Pancreas (tissue), 10 donors: ENCODE data around the gene CGB8. TPM values are rescaled to one million over a fixed set of nuclear protein-coding genes. Genes with fewer than 3 reads are reported as not detected.
A peak's percentile ranks its signal among the peaks of the same experiment; 100 is the strongest.
"Not testable (repeated sequence)": the region's sequence is repeated elsewhere in the genome, so short reads cannot be mapped to it uniquely, and the experiment has no call there.

Experiments
- ATAC-seq, 4 donors: fragments of 200-7000 bp; cut with Tn5 transposase; one replicate each; pipeline versions ENCODE4 v1.8.0 to v1.9.1; 2020; ENCODE audit warnings: mild to moderate bottlenecking in 4 of 4, moderate library complexity in 4 of 4
- DNase-seq, 6 donors: peaks; one replicate each; pipeline ENCODE4 v3.0.0-alpha.2; 2020
- FAIRE-seq: peaks from 2 replicates; lab custom pipeline; 2012; peaks lifted over from hg19 to GRCh38; lab: Jason Lieb, UNC
- H3K27ac ChIP-seq, 4 donors: fragments of 200-600 bp; sonication (generic); 1 replicate in 3 of 4; 2 replicates in 1 of 4; pipeline versions ENCODE4 v1.5.0 to v1.8.0; 2020
- H3K27me3 ChIP-seq, 4 donors: fragments of 200-600 bp; one replicate each; pipeline ENCODE4 v1.8.0; 2021
- H3K36me3 ChIP-seq, 3 donors: fragments of 200-600 bp; sonication (generic) in 1 of 3; one replicate each; pipeline versions ENCODE4 v1.5.0 to v1.8.0; 2020 to 2021
- H3K4me1 ChIP-seq, 3 donors: fragments of 200-600 bp; one replicate each; pipeline ENCODE4 v1.8.0; 2021
- H3K4me3 ChIP-seq, 4 donors: fragments of 200-600 bp; sonication (generic) in 2 of 4; one replicate each; pipeline versions ENCODE4 v1.5.0 to v1.8.0; 2020 to 2021
- H3K9me3 ChIP-seq, 4 donors: fragments of 200-600 bp; one replicate each; pipeline ENCODE4 v1.8.0; 2021
- WGBS, 2 donors: extraction: QIAGEN DNeasy Blood & Tissue Kit; methylation state at CpG; one replicate each; pipeline ENCODE4 v1.1.7; 2013; 5-methylcytosine and 5-hydroxymethylcytosine counted together
- intact Hi-C, 3 donors: fragments of 100-400 bp; cut with DNase I; formaldehyde crosslinking; loops; one replicate each; pipeline versions ENCODE4 v1.11.1 to v1.14.2; 2022
- polyA plus RNA-seq, 2 donors: library from polyadenylated mRNA; stranded (reverse); fragments of 200-250 nt; gene quantifications; one replicate each; pipeline ENCODE4 v1.2.3, GENCODE V29; 2013
- total RNA-seq, 6 donors: library from RNA; stranded (reverse); fragmentation: NEBNext Ultra II Directional in 4 of 6; extraction: Animal tissue kit (Norgen Biotek cat#: 25700) in 4 of 6; gene quantifications; one replicate each; pipeline versions ENCODE4 v1.2.1 to v1.2.4, GENCODE V29; 2021 to 2023
- TF ChIP-seq, protein P1 (sequence below), 4 donors: fragments of 200-600 bp; sonication (generic) in 3 of 4; IDR thresholded peaks; one replicate each; pipeline versions ENCODE4 v1.5.0 to v1.8.0; 2021; ENCODE audit warnings: antibody characterized with exemption in 4 of 4
- donor health status: healthy with polysubstance abuse.
- donor health status: DM: no; HTN: no; CAD: no; lungs with moderate emphysema.
- donor health status: DM: no; HTN: no; CAD: no.
- donor health status: control.
- donor health status: control.
- donor health status: Bipolar disorder and iron deficiency.
- donor health status: DM: yes; HTN: yes; CAD: no.
- donor health status: DM: no; HTN: no; CAD: no.
- donor health status: DM: no; HTN: no; CAD: no.
- donor health status: DM: yes; HTN: yes; CAD: no.

The CGB8 gene
- total and polyA plus RNA-seq, 8 donors: not detected

DNA sequence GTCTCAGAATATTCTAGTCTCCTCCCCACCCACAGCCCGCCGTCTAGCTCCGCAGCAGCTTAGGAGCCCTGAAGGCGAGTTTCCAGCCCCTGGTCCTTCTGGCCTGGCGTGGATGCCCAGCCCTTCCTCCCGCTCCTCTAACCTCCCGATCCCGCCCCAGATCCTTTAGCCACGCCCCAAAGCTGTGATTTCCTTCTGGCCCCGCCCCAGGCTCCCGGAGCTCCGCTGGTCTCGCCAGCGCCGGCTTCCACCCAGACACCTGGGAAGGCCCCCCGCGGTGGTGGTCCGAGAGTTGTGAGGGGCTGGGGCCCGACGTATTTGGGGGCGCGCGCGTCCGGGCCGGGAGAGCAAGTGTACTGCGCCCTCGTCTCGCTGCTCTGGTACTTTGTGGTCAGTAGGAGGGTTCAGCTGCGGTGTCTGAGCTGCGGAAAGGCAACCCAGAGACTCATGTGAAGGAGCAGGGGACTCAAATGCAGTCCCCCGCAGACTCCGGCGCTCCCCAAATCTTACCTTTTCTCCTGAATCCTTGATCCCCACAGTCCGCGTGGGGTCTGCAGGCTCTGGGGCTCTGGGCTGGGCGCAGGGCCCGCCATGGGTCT is 8.8 kb upstream of the CGB8 start, which contains the start of gene CGB7:
TSS of gene CGB7 (minus strand) at position 114 of the 599 bp plus-strand sequence. CDS start 2,374 bp downstream, outside the sequence.
- Histone ChIP-seq H3K27me3 (no peaks in the 10 kb centered on the region), H3K4me1 (peaks cover 0 to 5% (median 0%) of the 10 kb centered on the region in 3 donors), H3K27ac (no peak within 1 kb of the TSS), H3K4me3 (peak within 1 kb of the TSS in 3 of 4 donors; percentile 26 to 67 (median 47)), H3K36me3 (no peaks in the 10 kb centered on the region), H3K9me3 (no peaks in the 10 kb centered on the region)
- TF ChIP-seq, protein P1, sequence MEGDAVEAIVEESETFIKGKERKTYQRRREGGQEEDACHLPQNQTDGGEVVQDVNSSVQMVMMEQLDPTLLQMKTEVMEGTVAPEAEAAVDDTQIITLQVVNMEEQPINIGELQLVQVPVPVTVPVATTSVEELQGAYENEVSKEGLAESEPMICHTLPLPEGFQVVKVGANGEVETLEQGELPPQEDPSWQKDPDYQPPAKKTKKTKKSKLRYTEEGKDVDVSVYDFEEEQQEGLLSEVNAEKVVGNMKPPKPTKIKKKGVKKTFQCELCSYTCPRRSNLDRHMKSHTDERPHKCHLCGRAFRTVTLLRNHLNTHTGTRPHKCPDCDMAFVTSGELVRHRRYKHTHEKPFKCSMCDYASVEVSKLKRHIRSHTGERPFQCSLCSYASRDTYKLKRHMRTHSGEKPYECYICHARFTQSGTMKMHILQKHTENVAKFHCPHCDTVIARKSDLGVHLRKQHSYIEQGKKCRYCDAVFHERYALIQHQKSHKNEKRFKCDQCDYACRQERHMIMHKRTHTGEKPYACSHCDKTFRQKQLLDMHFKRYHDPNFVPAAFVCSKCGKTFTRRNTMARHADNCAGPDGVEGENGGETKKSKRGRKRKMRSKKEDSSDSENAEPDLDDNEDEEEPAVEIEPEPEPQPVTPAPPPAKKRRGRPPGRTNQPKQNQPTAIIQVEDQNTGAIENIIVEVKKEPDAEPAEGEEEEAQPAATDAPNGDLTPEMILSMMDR (IDR thresholded peaks at IDR 0.05): no peak
- ATAC-seq (peak; percentile 80 to 85 (median 85)), DNase-seq (peak; percentile 64 to 89 (median 82)), FAIRE-seq (no peak)
- 2 to 4% methylated on average over 32 to 38 of the region's 38 CpGs for WGBS, 2 donors
- intact Hi-C loops: no loop called here

DNA sequence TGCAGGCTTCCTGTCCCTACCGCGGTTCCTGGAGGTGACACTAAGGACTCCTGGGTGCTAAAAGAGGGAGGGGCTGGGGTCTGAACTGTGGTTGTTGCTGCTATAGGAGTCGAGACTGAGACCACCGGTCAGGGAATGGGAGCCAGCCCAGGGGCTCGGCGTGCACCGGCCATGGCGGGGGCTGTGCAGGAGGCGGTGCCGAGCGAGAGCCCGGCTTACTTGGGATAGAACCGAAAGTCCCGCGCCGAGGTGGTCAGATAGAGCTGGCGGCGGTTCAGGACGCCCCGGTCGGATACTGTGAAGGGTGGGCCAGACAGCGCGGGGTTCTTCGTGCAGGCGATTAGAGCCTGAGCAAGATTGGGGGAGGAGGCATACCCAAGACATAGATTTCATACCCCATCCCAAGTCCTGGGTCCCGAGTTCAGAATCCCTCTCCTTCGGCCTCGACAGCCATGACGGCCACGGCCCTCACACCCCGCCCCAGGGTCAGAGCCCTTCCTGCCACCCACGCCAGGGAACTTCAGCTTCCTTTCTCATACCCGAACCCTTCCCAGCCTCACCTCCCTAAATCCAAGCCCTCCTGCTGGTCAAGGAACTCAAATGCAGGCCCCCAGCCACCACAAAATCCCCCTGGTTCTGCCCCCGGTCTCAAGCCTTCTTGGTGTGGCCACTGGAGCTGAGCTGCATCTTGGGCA is 8.1 kb upstream of the CGB8 start:
- H3K36me3 ChIP-seq, H3K9me3 ChIP-seq, intact Hi-C loops, H3K27me3 ChIP-seq, H3K4me1 ChIP-seq, FAIRE-seq, H3K27ac ChIP-seq: not testable (repeated sequence)
- peak overlapping the region in 3 of 4 donors; percentile 26 to 67 (median 47) for H3K4me3 ChIP-seq
- ATAC-seq (peak; percentile 11 to 44 (median 28)), DNase-seq (peak in 1 of 6 donors; percentile 47)
- 6 to 8% methylated on average over 33 to 34 of the region's 34 CpGs for WGBS, 2 donors

DNA sequence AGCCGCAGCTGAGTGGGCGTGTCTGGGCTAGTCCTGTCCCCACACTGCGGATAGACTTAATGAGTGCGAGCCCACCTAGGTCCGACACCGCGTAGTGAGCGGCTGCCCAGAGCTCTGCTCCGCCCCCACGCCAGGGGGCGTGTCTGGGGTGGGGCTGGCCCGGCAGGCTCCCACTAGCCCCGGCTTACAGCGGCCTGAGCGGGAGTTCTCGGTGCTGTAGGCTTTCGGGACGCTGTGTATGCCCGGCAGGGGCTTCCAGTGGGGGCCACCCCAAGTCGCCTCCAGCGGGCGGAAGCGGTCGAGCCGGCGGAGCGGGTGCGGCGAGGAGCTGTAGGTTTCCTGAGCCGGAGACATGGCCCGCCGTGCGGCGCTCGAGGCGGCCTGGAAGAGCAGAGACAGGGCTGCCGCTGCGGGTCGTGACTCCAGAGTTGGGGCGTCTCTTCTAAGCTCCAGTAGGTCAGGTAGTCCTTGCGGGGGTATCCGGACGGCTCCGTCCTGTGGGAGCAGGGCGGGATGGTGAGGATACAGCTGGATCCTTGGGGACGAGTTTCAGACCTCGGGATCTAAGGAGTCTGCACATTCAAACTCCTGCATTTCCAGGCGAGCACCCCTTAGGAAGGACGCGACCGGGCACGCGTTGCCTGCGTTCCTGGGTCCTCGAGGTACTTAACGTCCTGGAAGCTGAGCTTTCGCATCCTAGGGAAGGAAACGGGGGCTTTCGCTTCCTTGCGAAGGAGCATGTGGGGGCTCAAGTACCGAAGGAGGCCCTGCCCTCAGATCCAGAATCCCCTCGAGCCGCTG is 7.4 kb upstream of the CGB8 start:
- Histone ChIP-seq H3K27ac (no peak overlapping the region), H3K27me3 (no peaks in the 10 kb centered on the region), H3K4me1 (peaks cover 0 to 5% (median 0%) of the 10 kb centered on the region in 3 donors), H3K4me3 (peak overlapping the region; percentile 26 to 67 (median 44)), H3K9me3 (no peaks in the 10 kb centered on the region), H3K36me3 (no peaks in the 10 kb centered on the region)
- 1% methylated on average over 61 to 63 of the region's 63 CpGs for WGBS, 2 donors
- DNase-seq (peak; percentile 36 to 87 (median 61)), ATAC-seq (peak; percentile 78 to 93 (median 88)), FAIRE-seq (no peak)
- intact Hi-C loops: no loop called here
- TF ChIP-seq, protein P1 (IDR thresholded peaks at IDR 0.05): no peak

DNA sequence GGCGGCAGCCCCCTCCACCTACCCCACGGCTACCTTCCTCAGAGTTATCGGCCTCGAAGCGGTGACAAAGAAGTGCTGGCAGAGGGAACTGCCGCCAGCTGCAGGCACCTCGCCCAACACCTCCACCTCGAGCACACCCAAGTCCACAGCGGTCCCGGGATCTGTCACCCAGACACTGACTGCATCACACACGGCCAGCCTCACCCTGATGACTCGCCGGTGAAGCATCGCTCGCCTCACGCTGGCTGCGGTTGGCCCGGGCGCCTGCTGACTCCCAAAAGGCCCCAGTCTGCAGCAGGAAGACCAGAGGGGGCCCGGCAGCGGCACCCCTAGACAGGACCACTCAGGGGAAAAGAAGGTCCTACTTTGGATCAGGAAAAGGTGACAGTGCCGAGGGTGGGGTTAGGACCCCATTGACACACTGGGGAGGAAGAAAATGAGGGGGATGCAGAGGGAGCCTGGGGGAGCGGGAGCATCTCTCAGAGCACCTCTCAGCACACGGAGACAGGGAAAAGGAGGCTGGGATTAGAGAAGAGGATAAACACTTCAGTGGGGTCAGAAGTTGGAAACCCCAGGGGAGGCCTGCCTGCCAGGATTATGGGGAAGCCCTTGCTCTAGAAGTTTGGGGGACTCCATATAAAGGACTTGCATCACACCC is 1.6 kb upstream of the CGB8 start:
- H3K36me3 ChIP-seq, H3K9me3 ChIP-seq, FAIRE-seq, H3K4me3 ChIP-seq, H3K4me1 ChIP-seq, H3K27ac ChIP-seq, ATAC-seq, DNase-seq, H3K27me3 ChIP-seq, intact Hi-C loops: not testable (repeated sequence)
- 64 to 65% methylated on average over 24 of the region's 24 CpGs for WGBS, 2 donors

DNA sequence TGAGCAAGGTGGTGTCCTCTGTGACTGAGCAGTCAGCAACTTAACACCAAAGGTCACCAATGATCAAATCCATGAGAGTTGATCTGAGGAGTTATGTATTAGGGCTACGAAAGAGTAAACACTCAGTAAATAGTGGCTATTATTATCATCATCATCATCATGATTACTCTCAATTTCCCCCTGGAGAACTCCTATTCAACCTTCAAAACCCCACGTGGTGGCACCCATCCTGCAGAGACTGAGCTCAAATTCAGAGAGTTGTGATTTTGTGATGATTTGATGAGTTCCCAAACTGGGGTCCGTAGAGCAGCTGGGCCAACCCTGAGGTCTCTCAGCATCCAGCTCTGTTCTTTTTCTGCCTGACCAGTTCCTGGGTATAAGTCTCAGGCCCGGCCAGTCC is 923 bp upstream of the CGB8 start:
- H3K36me3 ChIP-seq, ATAC-seq, H3K9me3 ChIP-seq, H3K4me1 ChIP-seq, H3K27ac ChIP-seq, H3K27me3 ChIP-seq, DNase-seq, FAIRE-seq, H3K4me3 ChIP-seq, intact Hi-C loops: not testable (repeated sequence)
- WGBS, 2 donors: 67 to 74% methylated on average over 2 of the region's 4 CpGs

DNA sequence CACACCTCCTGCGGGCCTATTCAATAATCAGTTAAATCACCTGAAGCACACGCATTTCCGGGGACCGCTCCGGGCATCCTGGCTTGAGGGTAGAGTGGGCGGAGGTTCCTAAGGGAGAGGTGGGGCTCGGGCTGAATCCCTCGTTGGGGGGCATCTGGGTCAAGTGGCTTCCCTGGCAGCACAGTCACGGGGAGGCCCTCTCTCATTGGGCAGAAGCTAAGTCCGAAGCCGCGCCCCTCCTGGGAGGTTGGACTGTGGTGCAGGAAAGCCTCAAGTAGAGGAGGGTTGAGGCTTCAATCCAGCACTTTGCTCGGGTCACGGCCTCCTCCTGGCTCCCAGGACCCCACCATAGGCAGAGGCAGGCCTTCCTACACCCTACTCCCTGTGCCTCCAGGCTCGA is 5.4 kb downstream of the CGB8 start, which contains the start of gene CGB5:
TSS of gene CGB5 (plus strand) at position 301 of the 400 bp plus-strand sequence. CDS start 362 bp downstream, outside the sequence.
- H3K36me3 ChIP-seq, H3K27me3 ChIP-seq, FAIRE-seq, intact Hi-C loops, H3K4me3 ChIP-seq, H3K9me3 ChIP-seq, DNase-seq, H3K27ac ChIP-seq, H3K4me1 ChIP-seq, ATAC-seq: not testable (repeated sequence)
- 59 to 63% methylated on average over 14 to 15 of the region's 15 CpGs for WGBS, 2 donors

DNA sequence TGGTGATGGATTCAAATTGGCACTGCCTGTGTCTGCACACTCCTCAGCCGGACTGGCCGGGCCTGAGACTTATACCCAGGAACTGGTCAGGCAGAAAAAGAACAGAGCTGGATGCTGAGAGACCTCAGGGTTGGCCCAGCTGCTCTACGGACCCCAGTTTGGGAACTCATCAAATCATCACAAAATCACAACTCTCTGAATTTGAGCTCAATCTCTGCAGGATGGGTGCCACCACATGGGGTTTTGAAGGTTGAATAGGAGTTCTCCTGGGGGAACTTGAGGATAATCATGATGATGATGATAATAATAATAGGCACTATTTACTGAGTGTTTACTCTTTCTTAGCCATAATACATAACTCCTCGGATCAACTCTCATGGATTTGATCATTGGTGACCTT is 6.2 kb downstream of the CGB8 start:
- H3K36me3 ChIP-seq, H3K4me1 ChIP-seq, H3K4me3 ChIP-seq, DNase-seq, ATAC-seq, H3K27ac ChIP-seq, H3K9me3 ChIP-seq, H3K27me3 ChIP-seq, intact Hi-C loops, FAIRE-seq: not testable (repeated sequence)
- 58 to 62% methylated on average over 2 of the region's 4 CpGs for WGBS, 2 donors
